Kasumi-1 (cell line): ENCODE data around the gene ELFN1.
A peak's percentile ranks its signal among the peaks of the same experiment; 100 is the strongest.

Source experiments
- DNase-seq, 2 experiments: peaks; one replicate each; lab custom pipeline; 2025; lab: John Stamatoyannopoulos, UW

Gene ELFN1

DNA sequence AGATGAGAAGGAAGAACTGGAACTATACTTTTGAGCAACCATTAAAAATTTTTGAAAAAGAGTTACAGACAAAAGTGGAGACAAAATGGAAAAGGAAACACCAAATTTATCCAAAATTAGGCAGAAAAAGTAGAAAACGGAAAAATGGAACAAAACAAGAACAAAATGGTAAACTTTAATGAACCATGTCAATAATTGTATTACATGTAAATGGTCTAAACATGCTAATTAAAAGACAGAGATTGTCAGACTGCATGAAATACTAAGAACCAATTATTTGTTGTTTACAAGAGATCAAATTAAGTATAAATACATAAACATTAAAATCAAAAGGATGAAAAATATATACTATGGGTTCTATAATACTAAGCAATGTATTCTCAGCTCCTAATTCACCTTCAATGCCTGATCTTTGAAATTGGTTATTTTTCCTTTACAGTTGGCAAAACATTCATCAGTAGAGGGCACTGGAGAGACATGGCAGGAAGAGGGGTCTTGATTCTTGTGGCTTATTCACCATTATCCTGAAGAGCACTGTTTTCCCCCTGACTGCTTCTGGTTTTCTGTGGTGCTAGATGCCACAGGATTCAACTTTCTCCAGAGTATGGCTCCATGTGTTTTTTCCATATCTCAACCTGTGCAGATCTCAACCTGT, 124.9 kb downstream of the ELFN1 start:
- DNase-seq: peak in 1 of 2 experiments; percentile 7
